ENCODE data around the gene GPR61. TPM values are rescaled to one million over a fixed set of nuclear protein-coding genes. Genes with fewer than 3 reads are reported as not detected.

The GPR61 gene
- total and polyA plus RNA-seq, 9 of the 15 experiments (the other 6 are each of a cell fraction or from before 2014, with no cell fraction given) = 0.04 to 1.1 (median 0.25) TPM; not detected in 4

DNA sequence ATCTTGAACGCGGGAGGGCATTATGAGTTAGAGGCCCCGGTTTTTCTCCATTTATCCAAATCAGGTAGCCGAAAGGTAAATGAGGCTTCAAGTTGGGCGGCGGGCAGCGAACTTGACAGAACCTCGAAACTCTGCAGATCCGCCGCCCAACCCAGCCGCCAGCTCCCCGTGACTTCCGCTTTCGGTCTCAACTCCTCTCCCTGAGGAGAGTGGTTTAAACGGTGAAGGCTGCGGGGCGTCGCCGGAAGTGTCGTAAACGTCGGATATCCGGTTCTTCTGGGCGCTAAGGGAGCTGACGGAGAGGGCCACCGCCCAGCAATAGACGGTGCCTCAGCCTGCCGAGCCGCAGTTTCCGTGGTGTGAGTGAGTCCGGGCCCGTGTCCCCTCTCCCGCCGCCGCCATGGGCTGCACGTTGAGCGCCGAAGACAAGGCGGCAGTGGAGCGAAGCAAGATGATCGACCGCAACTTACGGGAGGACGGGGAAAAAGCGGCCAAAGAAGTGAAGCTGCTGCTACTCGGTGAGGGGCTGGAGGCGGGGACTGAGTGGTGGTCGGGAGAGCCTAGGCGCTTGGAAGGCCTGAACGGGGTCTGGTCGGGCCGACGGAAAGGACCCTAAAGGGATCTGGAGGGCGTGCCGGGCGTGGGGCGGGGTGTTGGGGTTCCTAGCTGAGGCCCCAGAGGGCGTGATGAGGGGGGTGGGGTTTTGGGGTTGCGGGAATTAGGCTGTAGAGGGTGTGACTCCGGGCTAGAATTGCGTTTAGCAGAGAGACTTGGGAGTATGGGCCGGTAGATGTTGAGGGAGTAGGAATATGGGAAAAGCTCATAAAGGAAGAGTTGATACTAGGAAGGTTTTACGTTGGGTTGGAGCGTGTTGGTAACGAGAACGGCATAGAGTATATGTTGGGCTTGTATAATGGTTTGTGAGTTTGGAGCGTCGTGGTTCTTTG lies 8.9 kb downstream of the GPR61 start, which contains the start of gene GNAI3 (continued):
- TF ChIP-seq, protein P1, sequence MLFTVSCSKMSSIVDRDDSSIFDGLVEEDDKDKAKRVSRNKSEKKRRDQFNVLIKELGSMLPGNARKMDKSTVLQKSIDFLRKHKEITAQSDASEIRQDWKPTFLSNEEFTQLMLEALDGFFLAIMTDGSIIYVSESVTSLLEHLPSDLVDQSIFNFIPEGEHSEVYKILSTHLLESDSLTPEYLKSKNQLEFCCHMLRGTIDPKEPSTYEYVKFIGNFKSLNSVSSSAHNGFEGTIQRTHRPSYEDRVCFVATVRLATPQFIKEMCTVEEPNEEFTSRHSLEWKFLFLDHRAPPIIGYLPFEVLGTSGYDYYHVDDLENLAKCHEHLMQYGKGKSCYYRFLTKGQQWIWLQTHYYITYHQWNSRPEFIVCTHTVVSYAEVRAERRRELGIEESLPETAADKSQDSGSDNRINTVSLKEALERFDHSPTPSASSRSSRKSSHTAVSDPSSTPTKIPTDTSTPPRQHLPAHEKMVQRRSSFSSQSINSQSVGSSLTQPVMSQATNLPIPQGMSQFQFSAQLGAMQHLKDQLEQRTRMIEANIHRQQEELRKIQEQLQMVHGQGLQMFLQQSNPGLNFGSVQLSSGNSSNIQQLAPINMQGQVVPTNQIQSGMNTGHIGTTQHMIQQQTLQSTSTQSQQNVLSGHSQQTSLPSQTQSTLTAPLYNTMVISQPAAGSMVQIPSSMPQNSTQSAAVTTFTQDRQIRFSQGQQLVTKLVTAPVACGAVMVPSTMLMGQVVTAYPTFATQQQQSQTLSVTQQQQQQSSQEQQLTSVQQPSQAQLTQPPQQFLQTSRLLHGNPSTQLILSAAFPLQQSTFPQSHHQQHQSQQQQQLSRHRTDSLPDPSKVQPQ (CRISPR knock-in tag; IDR thresholded peaks at IDR 0.05; ENCODE audit: borderline replicate concordance) = no peak
- TF ChIP-seq ZNF23 (CRISPR knock-in tag; IDR thresholded peaks at IDR 0.05) (no peak), HLTF (IDR thresholded peaks at IDR 0.05) (no peak), TCF7L2 (IDR thresholded peaks at IDR 0.05; ENCODE audit: low read depth, low read length) (no peak), TCFL5 (CRISPR knock-in tag; conservative IDR thresholded peaks at IDR 0.05) (no peak), POLR2B (IDR thresholded peaks at IDR 0.05; ENCODE audit: low read depth, partially characterized antibody) (peak; percentile 97), MED1 (CRISPR knock-in tag; IDR thresholded peaks at IDR 0.05; ENCODE audit: borderline replicate concordance) (no peak), MYBL2 (IDR thresholded peaks at IDR 0.05; ENCODE audit: low read depth) (no peak), MYBL2 (CRISPR knock-in tag; IDR thresholded peaks at IDR 0.05; ENCODE audit: borderline replicate concordance) (no peak), NFRKB (IDR thresholded peaks at IDR 0.05; ENCODE audit: low read depth) (no peak), CBX5 (IDR thresholded peaks at IDR 0.05; ENCODE audit: borderline replicate concordance, low read depth) (no peak), ZNF324 (CRISPR knock-in tag; IDR thresholded peaks at IDR 0.05) (0 out of 2 replicates have a peak, but pooled peaks have one; percentile 35), TRIM28 (IDR thresholded peaks at IDR 0.05) (no peak), HOXB6 (CRISPR knock-in tag; IDR thresholded peaks at IDR 0.05; ENCODE audit: borderline replicate concordance) (no peak), CAMTA2 (CRISPR knock-in tag; conservative IDR thresholded peaks at IDR 0.05) (no peak)
- TF ChIP-seq, protein P2, sequence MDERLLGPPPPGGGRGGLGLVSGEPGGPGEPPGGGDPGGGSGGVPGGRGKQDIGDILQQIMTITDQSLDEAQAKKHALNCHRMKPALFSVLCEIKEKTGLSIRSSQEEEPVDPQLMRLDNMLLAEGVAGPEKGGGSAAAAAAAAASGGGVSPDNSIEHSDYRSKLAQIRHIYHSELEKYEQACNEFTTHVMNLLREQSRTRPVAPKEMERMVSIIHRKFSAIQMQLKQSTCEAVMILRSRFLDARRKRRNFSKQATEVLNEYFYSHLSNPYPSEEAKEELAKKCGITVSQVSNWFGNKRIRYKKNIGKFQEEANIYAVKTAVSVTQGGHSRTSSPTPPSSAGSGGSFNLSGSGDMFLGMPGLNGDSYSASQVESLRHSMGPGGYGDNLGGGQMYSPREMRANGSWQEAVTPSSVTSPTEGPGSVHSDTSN (CRISPR knock-in tag; IDR thresholded peaks at IDR 0.05; ENCODE audit: low read depth) = no peak
- TF ChIP-seq, protein P2 (tag; conservative IDR thresholded peaks at IDR 0.05; ENCODE audit: low read depth) = no peak
- TF ChIP-seq, protein P3, sequence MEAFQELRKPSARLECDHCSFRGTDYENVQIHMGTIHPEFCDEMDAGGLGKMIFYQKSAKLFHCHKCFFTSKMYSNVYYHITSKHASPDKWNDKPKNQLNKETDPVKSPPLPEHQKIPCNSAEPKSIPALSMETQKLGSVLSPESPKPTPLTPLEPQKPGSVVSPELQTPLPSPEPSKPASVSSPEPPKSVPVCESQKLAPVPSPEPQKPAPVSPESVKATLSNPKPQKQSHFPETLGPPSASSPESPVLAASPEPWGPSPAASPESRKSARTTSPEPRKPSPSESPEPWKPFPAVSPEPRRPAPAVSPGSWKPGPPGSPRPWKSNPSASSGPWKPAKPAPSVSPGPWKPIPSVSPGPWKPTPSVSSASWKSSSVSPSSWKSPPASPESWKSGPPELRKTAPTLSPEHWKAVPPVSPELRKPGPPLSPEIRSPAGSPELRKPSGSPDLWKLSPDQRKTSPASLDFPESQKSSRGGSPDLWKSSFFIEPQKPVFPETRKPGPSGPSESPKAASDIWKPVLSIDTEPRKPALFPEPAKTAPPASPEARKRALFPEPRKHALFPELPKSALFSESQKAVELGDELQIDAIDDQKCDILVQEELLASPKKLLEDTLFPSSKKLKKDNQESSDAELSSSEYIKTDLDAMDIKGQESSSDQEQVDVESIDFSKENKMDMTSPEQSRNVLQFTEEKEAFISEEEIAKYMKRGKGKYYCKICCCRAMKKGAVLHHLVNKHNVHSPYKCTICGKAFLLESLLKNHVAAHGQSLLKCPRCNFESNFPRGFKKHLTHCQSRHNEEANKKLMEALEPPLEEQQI (IDR thresholded peaks at IDR 0.05) = no peak
- TF ChIP-seq, protein P4, sequence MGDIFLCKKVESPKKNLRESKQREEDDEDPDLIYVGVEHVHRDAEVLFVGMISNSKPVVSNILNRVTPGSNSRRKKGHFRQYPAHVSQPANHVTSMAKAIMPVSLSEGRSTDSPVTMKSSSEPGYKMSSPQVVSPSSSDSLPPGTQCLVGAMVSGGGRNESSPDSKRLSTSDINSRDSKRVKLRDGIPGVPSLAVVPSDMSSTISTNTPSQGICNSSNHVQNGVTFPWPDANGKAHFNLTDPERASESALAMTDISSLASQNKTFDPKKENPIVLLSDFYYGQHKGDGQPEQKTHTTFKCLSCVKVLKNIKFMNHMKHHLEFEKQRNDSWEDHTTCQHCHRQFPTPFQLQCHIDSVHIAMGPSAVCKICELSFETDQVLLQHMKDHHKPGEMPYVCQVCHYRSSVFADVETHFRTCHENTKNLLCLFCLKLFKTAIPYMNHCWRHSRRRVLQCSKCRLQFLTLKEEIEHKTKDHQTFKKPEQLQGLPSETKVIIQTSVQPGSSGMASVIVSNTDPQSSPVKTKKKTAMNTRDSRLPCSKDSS (IDR thresholded peaks at IDR 0.05; ENCODE audit: low read depth, partially characterized antibody) = no peak

All from K562 (cell line).